WI38 (cell line): ENCODE data around the gene FDCSP.

Experiments used
- H3K4me3 ChIP-seq: 2 replicates; pipeline ENCODE4 v1.5.1; 2011; ENCODE audit warnings: low read depth, mild to moderate bottlenecking, control low read depth, low read length
- TF ChIP-seq, protein P1 (sequence below): IDR thresholded peaks from 2 replicates; pipeline ENCODE4 v1.5.1; 2012; ENCODE audit warnings: low read depth, mild to moderate bottlenecking, control low read depth, low read length

FDCSP gene

DNA sequence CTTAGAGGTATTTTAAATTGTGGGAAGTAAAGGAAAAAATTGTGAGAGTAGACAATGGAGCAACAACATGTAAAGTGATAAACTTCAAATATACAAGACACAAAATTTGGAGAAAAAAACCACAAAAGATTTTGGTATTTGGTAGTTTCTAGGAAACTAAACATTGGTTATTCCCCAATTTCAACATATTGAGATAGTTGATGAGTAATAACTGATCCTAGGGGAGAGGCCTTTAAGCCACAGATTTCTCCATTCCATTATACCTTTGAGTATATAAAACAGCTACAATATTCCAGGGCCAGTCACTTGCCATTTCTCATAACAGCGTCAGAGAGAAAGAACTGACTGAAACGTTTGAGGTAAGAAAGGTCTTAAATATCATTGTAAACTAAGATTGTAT, at the start of gene FDCSP:
Gene FDCSP, plus strand, starts transcription at position 301 of the 400 bp plus-strand sequence. CDS start 5,071 bp downstream, outside the sequence.
- no peak within 1 kb of the TSS for H3K4me3 ChIP-seq
- TF ChIP-seq, protein P1, sequence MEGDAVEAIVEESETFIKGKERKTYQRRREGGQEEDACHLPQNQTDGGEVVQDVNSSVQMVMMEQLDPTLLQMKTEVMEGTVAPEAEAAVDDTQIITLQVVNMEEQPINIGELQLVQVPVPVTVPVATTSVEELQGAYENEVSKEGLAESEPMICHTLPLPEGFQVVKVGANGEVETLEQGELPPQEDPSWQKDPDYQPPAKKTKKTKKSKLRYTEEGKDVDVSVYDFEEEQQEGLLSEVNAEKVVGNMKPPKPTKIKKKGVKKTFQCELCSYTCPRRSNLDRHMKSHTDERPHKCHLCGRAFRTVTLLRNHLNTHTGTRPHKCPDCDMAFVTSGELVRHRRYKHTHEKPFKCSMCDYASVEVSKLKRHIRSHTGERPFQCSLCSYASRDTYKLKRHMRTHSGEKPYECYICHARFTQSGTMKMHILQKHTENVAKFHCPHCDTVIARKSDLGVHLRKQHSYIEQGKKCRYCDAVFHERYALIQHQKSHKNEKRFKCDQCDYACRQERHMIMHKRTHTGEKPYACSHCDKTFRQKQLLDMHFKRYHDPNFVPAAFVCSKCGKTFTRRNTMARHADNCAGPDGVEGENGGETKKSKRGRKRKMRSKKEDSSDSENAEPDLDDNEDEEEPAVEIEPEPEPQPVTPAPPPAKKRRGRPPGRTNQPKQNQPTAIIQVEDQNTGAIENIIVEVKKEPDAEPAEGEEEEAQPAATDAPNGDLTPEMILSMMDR = no peak

DNA sequence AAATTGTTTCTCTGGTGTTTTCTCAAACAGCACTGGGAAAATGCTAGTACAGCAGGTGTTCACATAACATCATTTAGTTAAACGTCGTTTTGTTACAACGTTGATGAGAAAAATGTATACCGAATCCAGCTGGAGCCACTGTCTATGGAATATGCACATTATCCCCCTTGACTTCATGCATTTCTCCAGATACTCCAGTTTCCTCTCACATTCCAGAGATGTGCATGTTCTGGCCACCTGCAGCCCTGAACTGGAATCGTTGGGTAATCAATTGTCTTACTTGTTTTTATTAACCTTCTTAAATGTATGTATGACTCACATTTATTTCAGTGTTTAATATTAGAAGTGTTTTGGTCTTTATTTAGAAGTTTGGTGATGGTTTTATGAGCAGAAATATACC, 48.8 kb upstream of the FDCSP start:
- TF ChIP-seq, protein P1 = no peak
- H3K4me3 ChIP-seq = no peak overlapping the region

DNA sequence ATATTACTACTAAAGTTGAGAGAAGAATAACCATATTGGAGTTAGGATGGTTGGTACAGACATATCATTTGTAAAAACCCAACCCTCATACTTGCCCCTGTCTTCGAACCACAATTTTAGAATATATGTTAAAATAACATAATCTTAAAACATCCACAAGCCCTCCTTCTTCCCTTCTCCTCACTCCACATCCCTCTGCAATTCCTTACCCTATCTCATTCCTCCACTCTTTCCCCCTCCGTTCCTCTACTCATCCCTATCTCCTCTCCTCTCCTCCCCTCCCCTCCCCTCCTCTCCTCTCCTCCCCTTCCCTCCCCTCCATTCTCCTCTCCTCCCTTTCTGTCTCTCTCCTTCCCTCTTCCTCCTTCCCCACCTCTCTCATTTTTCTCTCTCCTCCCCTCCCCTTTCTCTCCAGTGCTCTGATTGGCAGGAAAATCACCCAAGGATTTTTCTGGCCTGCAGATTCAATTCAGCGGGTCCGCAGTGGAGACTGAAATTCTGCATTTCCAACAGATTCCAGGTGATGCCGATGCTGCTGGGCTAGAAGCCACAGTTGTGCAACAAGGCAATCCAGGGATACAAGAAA, 47.8 kb upstream of the FDCSP start:
- TF ChIP-seq, protein P1 = no peak
- no peak overlapping the region for H3K4me3 ChIP-seq

DNA sequence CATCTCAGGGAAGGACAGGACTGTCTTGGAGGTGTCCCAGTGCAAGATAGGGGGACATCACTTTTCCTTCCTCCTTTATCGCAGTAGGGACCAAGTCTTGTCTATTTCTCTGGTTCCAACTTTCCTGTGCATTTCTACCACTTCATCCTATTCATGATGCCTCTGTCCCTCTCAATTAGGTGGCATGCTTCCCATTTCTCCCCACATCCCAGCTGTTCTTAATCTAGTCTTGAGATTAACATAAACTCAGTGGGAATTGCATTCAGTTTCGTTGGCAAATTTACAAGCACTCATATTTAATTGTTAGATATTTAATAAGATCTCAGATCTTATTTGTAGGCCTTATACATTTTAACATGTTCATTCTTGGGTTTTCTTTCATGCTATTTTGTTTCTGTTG, 46.1 kb upstream of the FDCSP start:
- no peak overlapping the region for H3K4me3 ChIP-seq
- TF ChIP-seq, protein P1 = no peak

DNA sequence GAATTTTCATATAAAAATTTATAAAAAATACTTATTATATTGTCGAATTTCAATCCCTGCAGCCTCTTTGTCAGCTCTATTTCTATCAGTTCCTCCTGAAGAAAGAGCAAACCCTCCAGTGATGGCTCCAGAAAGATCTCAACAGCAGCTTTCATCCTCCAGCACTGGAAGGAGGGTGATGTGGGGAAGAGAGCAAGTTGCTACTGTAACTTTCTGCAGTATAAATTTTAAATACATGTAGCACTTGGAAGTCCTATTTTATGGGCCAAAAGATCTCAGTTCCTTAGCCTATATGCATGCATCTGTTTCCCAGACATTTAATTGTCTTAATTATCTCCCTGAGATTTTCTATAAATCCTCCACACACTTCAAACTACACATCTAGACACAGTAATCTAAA, 44.1 kb upstream of the FDCSP start:
- TF ChIP-seq, protein P1 = no peak

DNA sequence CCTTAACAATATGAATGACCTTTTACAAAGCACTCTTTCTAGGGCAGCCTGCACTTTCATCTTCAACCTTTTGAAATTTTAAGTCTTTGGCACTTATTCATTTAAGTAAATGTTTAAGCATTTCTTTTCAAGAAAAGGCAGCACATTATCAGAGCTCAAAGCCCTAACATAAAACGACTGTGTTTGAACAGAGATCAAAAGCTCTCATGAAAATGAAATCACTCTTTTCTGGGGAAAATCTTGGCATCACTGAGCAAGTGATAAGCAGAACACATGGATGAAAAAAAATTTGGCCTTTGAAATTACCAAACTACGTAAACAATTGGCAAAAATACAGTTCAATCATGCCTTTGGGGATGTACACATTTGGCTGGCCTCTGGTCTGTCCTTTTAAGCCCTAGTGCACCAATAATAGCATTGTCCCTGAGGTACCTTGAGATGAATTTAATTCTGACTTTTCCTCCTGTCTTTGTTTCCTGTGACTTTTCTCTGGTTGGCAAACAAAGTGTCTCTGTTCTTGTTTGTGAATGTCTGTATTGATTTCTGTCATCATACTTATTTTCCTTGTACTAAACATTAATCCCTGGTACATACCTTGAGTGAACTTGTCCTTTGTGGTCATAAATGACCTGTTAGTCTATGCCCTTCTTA, 43.3 kb upstream of the FDCSP start:
- TF ChIP-seq, protein P1 = no peak
- H3K4me3 ChIP-seq = no peak overlapping the region

More for the DNA sequence above, 44.1 kb upstream of the FDCSP start:
- H3K4me3 ChIP-seq = no peak overlapping the region

DNA sequence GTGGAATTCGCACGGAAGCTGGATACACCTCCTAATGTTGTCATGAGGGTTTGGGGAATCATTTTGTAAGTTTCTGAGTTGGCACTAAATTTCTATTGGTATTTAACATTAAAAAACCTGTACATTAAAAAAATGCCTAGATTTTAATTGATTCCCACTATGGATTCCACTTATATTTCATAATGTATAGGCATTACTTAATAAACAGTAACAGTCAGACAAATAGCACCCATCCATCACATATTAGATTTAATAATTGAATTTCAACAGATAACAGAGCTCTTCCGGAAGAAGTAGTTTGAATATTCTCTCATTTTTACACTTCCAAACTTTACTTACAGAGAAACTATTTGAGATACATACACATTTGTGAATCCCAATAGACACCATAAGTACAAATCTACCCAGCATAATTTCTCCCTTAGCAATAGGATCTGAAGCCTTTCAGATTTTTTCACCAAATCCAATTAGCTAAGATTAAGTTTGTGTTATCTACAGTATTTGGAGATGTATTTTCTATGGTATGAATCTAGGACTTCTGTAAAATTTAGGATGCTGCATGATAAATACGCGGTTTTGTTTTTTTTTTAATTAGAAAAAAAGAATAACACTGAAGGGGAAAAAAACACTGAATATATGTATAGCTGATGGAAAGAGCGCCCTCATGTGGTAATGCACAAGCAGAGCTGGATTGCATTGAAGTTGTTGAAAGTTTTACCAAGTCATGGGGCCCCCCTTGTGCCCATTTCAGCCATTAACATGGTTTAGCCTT, 42.6 kb upstream of the FDCSP start:
- no peak overlapping the region for H3K4me3 ChIP-seq
- TF ChIP-seq, protein P1 = no peak
